Activated naive CD4-positive, alpha-beta T cell treated with Interleukin-2 at 50 U/mL for 16 hours (primary cell): Measurements from ENCODE around the gene KCNK15.

Experiments
- DNase-seq: peaks from one replicate; pipeline ENCODE4 v3.0.0-alpha.2; 2020

The KCNK15 gene

GRCh38 chr20:44792796-44793195, 47.1 kb downstream of the KCNK15 start:
- DNase-seq, result no peak

GRCh38 chr20:44795836-44796235, 50.2 kb downstream of the KCNK15 start:
- no peak for DNase-seq

GRCh38 chr20:44796311-44796710, 50.6 kb downstream of the KCNK15 start:
- no peak for DNase-seq

- DNase-seq, result no peak
Observed at GRCh38 chr20:44796758-44797457, 51.2 kb downstream of the KCNK15 start.

- DNase-seq, result no peak
Observed at GRCh38 chr20:44799691-44800090, 54.0 kb downstream of the KCNK15 start.

- DNase-seq, result no peak
Observed at GRCh38 chr20:44800391-44801046, 54.9 kb downstream of the KCNK15 start.
